HG02884 (cell line): ENCODE results near the gene PTPN13.

Source experiments
- ATAC-seq: cut with Tn5 transposase; IDR thresholded peaks from one replicate; pipeline ENCODE4 v1.9.1; 2021; ENCODE audit warnings: mild to moderate bottlenecking, moderate library complexity; ENCODE audit not compliant: unreplicated experiment

PTPN13 gene

DNA sequence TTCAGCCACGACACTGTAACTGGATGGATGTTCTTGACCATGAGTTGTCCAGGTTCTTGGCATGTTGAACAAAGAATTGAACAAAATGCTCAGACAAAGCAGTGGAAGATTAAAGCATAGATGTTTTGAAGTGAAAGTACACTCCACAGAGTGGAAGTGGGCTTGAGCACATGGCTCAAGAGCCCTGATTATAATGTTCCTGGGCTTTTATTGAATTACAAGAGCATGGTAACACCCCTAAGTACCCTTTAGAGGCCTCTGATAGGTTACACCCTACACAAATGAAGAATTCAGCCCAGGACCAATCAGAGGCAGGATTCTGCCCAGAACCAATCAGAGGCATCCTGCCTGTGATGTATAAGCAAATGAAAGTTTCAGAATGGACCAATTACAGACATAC lies 221.5 kb downstream of the PTPN13 start:
- no peak for ATAC-seq

DNA sequence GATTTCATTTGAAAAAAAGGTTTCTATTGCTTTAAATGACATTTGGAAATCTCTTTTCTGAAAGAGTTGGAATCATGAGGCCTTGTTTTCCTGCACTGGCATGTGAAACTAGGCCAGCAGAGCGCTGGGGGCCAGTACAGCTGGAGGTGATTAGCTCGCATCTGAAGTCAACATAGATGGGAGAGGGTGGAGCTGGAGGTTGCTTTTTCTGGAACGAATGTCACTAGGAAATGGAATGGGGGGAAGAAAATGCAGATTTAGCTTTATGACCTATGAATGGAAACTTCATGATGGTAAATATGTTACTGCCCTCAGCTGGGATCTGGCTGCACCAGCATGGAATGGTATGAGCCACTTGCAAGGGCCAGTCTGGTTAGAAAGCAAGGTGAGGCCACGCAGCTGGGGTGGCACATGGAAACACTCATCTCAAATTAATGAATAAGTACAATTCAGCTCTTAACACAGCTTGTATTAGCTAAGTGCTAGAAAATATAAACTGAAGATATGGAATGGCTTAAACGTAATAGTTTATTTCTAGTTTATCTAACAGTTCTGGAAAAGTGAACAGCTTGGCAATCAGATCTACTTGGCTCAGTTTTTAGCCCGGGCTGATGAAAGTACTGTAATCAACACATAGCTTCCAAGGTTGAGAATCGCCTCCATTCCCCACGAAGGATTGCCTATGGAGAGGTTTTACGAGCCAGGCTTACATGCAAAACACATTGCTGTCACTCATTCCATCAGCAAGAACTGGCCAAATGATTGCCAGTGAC lies 222.6 kb downstream of the PTPN13 start:
- ATAC-seq = no peak

GRCh38 chr4:86818211-86818610 lies 224.1 kb downstream of the PTPN13 start:
- ATAC-seq = no peak

- ATAC-seq = no peak
These were observed 224.7 kb downstream of the PTPN13 start for GRCh38 chr4:86818841-86819240.

DNA sequence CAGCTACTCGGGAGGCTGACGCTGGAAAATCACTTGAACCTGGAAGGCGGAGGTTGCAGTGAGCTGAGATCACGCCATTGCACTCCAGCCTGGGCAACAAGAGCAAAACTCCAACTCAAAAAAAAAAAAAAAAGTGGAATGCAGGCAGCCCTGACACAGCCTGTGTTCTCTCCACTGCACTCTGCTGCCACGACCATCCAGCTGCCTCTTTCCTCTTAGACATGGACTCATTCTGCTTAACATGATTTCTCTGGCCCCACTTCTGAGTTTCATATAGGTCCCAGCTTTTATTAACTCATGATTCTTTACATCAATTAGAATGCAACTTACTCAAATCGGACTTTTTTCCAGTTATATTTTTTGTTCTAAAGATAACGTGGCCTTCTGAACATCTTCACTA lies 225.4 kb downstream of the PTPN13 start:
- ATAC-seq = no peak

GRCh38 chr4:86821151-86821550 lies 227.0 kb downstream of the PTPN13 start:
- no peak for ATAC-seq

DNA sequence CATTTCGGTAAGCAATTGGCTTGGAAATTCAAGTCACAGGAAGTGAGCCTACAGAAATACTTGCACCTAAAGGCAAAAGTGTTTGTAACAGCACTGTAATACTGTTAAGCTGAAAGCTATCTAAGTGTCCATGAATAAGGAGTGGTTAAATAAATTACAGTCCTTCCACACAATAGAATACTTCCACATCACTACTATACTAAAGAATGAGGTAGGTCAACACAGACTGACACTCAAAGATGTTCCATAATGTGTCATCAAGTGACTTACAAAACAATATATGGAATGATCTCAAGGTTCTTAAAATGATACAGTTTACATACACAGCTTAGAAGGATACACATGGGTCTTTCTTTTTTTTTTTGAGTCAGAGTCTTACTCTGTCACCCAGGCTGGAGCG lies 228.0 kb downstream of the PTPN13 start:
- ATAC-seq = no peak

- ATAC-seq = no peak
These were observed 231.4 kb downstream of the PTPN13 start for GRCh38 chr4:86825511-86825910.

GRCh38 chr4:86831262-86832130 lies 237.4 kb downstream of the PTPN13 start:
- no peak for ATAC-seq

DNA sequence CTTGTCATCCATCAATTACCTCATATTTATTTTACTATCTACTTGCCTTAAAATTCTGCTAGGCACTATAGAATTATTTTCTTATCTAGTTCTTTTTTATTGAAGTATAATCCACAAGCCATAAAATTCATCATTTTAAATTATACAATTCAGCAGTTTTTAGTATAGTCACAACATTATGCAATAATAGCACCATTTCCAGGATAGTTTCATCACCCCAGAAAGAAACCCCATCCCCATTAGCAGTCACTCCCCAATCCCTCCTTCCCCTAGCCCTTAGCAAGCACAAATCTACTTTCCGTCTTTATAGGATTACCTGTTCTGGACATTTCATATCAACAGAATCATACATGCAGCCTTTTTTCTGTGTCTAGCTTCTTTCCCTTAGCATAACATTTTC lies 239.5 kb downstream of the PTPN13 start:
- no peak for ATAC-seq

- ATAC-seq = no peak
These were observed 240.8 kb downstream of the PTPN13 start for GRCh38 chr4:86834901-86835300.

DNA sequence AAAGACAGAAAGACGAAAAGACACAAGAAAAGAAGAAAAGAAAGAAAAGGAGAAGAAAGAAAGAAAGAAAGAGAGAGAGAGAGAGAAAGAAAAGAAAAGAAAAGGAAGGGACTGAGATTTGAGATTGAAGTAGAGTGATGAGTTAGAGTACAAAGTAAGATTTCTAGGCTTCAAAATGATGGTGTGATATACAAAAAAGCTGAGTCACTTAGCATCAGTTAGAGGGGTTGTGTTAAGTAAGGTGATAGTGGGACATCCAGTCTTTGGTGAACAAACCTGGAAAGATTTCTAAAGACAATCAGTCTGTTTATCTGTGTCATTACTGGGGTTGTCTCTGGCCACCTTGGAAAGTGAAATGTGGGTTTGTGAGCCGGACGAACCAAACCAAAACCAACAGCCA lies 241.6 kb downstream of the PTPN13 start:
- ATAC-seq = no peak

GRCh38 chr4:86837691-86838503 lies 243.8 kb downstream of the PTPN13 start:
- ATAC-seq = no peak

- ATAC-seq = no peak
These were observed 246.7 kb downstream of the PTPN13 start for GRCh38 chr4:86840858-86841257.

- ATAC-seq = no peak
These were observed 247.2 kb downstream of the PTPN13 start for GRCh38 chr4:86841309-86841708.

- no peak for ATAC-seq
These were observed 251.5 kb downstream of the PTPN13 start for GRCh38 chr4:86845593-86845992.

GRCh38 chr4:86846921-86847320 lies 252.8 kb downstream of the PTPN13 start:
- ATAC-seq = no peak

DNA sequence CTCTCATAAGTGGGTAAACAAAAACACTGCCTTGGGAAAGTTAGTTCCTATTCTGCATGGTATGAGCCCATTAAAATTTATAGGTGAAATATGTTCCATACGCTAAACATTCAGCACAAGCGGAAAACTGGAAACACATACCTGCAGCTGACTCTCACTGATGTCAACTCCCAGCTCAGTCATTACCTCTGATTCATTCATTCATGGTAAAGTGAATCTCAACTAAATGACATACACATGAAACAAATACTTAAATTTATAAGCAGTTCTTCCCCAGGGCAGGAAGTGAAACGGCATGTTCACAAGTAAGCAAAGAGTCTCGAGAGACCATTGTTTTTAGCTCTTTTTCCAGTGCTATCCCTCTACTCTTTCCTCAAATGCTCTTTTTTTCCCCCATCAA lies 253.5 kb downstream of the PTPN13 start:
- ATAC-seq = no peak

DNA sequence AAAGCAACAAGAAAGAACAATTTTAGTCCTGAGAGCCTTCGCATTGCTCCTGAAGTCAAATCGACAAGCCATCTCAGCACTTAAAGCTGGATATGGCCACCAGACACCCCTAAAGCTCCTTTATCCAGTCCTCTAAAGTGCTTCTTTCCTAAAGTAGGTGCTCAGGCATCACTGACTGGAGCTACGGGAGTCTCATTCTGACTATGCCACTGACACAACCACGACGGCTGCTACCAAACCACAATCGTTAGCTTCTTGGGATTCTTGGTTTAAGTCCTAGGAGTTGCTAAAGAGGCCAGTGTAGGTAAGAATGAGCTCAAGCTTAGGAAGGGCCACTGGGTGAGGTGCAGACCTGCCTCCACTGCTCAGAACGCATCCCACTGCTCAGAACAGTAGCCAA lies 254.0 kb downstream of the PTPN13 start:
- no peak for ATAC-seq

DNA sequence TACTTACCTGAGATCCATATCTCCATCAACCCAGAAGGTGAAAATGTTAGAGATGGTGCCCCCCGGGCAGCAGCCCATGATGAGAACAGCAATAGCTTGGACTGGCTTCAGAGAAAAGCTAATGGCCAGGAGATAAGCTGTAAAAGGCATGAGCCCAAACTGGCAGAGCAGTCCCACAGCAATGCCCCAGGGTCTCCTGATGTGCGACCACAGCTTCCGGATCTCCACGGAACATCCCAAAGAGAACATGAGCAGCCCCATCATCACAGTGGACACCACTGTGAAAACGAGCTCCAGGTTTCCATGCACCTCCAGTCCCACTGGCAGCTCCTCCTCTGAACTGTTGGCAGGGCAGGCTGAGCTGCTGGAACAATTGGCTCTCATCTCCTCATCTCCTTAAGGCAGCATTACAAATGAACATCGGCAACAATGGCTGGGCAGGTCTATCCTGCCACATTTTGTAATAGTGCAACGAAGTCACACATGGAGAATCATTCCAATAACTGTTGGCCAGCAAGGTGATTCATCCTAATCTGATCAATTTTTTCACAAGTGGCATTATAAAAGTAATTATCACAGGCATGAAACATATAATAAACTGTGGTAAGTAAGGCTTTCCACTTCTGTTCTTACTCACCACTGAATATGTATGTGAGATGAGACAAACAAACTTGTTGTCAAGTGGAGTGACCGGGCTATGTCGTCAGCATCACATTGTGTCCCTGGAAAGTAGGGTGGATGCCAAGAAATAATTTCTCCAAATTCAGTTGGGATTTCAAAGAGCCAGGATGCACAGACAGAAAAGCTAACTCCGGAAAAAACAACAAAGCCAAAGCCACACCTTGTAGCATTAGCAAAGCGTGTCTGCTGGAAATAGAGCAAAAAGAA lies 254.9 kb downstream of the PTPN13 start, which contains the start of gene SLC10A6:
Gene SLC10A6, minus strand, starts transcription at position 653 of the 888 bp plus-strand sequence. Its CDS starts 269 bp downstream, at position 384.
- ATAC-seq = no peak
